Panc1 (cell line): Measurements from ENCODE around the gene ERFL. TPM values are rescaled to one million over a fixed set of nuclear protein-coding genes. Genes with fewer than 3 reads are reported as not detected.

Experiments
- ATAC-seq: fragments of 200-7000 bp; cut with Tn5 transposase; 2 replicates; pipeline ENCODE4 v1.9.1; 2020; ENCODE audit warnings: mild to moderate bottlenecking, moderate library complexity
- BruUV-seq: library from RNA; stranded (reverse); fragments of 400-500 nt; replicated peaks from 2 replicates; lab custom pipeline; 2021; lab: Mats Ljungman, UMichigan
- CTCF ChIA-PET: fragments of 300-600 bp; sonication (Branson Sonifier 250); formaldehyde crosslinking; loops from one replicate; lab custom pipeline; 2022; ENCODE audit warnings: antibody characterized with exemption; lab: Charles Lee
- POLR2A ChIA-PET: fragments of 300-600 bp; sonication (Branson Sonifier 250); formaldehyde crosslinking; loops from one replicate; lab custom pipeline; 2022; ENCODE audit warnings: antibody characterized with exemption; lab: Charles Lee
- DNase-seq: peaks from one replicate; pipeline ENCODE4 v3.0.0-alpha.2; 2010; ENCODE audit warnings: low read depth, low spot score
- H3K27ac ChIP-seq: 2 replicates; pipeline ENCODE4 v1.5.1; 2011; ENCODE audit warnings: mild to moderate bottlenecking, low read length, inconsistent platforms
- H3K27me3 ChIP-seq: fragments of 200-500 bp; sonication (Bioruptor generic); 2 replicates; pipeline ENCODE4 v1.6.0; 2014; ENCODE audit warnings: low read length, inconsistent platforms; ENCODE audit not compliant: control insufficient read depth, insufficient read depth
- H3K36me3 ChIP-seq: fragments of 200-500 bp; sonication (Bioruptor generic); 2 replicates; pipeline ENCODE4 v1.5.1; 2014; ENCODE audit warnings: inconsistent platforms, mild to moderate bottlenecking, low read length, moderate library complexity; ENCODE audit not compliant: control insufficient read depth, insufficient read depth
- H3K4me1 ChIP-seq: 2 replicates; pipeline ENCODE4 v1.5.1; 2011; ENCODE audit warnings: inconsistent platforms, mild to moderate bottlenecking, low read length, moderate library complexity; ENCODE audit not compliant: control insufficient read depth, insufficient read depth
- H3K4me3 ChIP-seq, 2 experiments: 2 replicates each; pipeline ENCODE4 v1.5.1; 2011 to 2012; ENCODE audit warnings: low read depth in 2 of 2, low read length in 2 of 2, mild to moderate bottlenecking in 2 of 2, inconsistent platforms in 1 of 2, moderate library complexity in 1 of 2
- H3K9me3 ChIP-seq: fragments of 200-500 bp; sonication (Bioruptor generic); 2 replicates; pipeline ENCODE4 v1.5.1; 2014; ENCODE audit warnings: low read depth, mild to moderate bottlenecking, inconsistent platforms, low read length, moderate library complexity; ENCODE audit not compliant: control insufficient read depth, insufficient read depth
- CTCF ChIP-seq: fragments of 450-650 bp; IDR thresholded peaks from 2 replicates; pipeline ENCODE4 v1.5.1; 2017; ENCODE audit warnings: mild to moderate bottlenecking
- POLR2AphosphoS5 ChIP-seq: IDR thresholded peaks from 2 replicates; pipeline ENCODE4 v1.6.1; 2012; ENCODE audit warnings: mild to moderate bottlenecking, low read depth, low read length, moderate library complexity
- REST ChIP-seq, 2 experiments: IDR thresholded peaks; 2 replicates each; pipeline ENCODE4 v1.6.1; 2011 to 2012; ENCODE audit warnings: low read depth in 2 of 2, control low read depth in 1 of 2, low read length in 1 of 2, mild to moderate bottlenecking in 1 of 2, moderate library complexity in 1 of 2; ENCODE audit not compliant: insufficient read depth in 1 of 2
- TCF7L2 ChIP-seq: IDR thresholded peaks from 2 replicates; pipeline ENCODE4 v1.6.1; 2011; ENCODE audit warnings: mild to moderate bottlenecking, low read depth, low read length, inconsistent platforms
- in situ Hi-C: cut with HindIII; loops from 2 replicates; pipeline ENCODE4 v1.10.0; 2016; ENCODE audit warnings: low sequenced_read_pairs, low pct_unique_long_range_greater_than_20kb
- intact Hi-C: fragments of 100-400 bp; cut with micrococcal nuclease; formaldehyde crosslinking; loops from one replicate; pipeline ENCODE4 v1.10.0; 2022; ENCODE audit not compliant: unreplicated experiment
- total RNA-seq: library from RNA; stranded (reverse); gene quantifications from one replicate; pipeline ENCODE4 v1.2.1, GENCODE V29; 2021; ENCODE audit not compliant: unreplicated experiment

Gene ERFL
- total RNA-seq, 1 experiment from 2014 or later: 0.18 TPM

GRCh38 chr19:41887711-41888382, 40.4 kb downstream of the ERFL start:
- intact Hi-C loops: loop anchor here (10.0 kb wide), 1 partner anchor 47 kb away; no protein-coding TSS in a partner anchor
- BruUV-seq: no TSS peak
- POLR2A ChIA-PET: no interaction called here

GRCh38 chr19:41886761-41887710, 41.2 kb downstream of the ERFL start:
- no peak for TF ChIP-seq CTCF
- TF ChIP-seq TCF7L2: no peak
- TF ChIP-seq POLR2AphosphoS5: no peak
- no peak for TF ChIP-seq REST (IDR thresholded peaks at IDR 0.05; ENCODE audit: insufficient read depth in 1 of 2, low read depth in 2 of 2, low read length in 1 of 2)
- in situ Hi-C loops (no loop called here), intact Hi-C loops (loop anchor here (10.0 kb wide), 1 partner anchor 48 kb away; no protein-coding TSS in a partner anchor)
- Histone ChIP-seq H3K4me1 (peaks cover 25% of the 10 kb centered on the region), H3K36me3 (no peaks in the 10 kb centered on the region; the same call in 1 of the 2 replicates), H3K27me3 (no peaks in the 10 kb centered on the region), H3K27ac (peak overlapping the region; percentile 51), H3K9me3 (no peaks in the 10 kb centered on the region), H3K4me3 (no peak overlapping the region)
- DNase-seq: no peak
- TSS peak; percentile 36 for BruUV-seq
- no peak for ATAC-seq
- ChIA-PET CTCF (interaction anchor here (0.5 kb wide), 2 partner anchors 363 to 542 kb away, joined by 3 read pairs; no protein-coding TSS in a partner anchor), POLR2A (interaction anchor here (0.6 kb wide), 1 partner anchor 133 kb away, joined by 4 read pairs; no protein-coding TSS in a partner anchor)

More at GRCh38 chr19:41887711-41888382, 40.4 kb downstream of the ERFL start:
- in situ Hi-C loops: no loop called here
- DNase-seq: no peak
- Histone ChIP-seq H3K36me3 (no peaks in the 10 kb centered on the region; the same call in 1 of the 2 replicates), H3K4me1 (peaks cover 25% of the 10 kb centered on the region), H3K27me3 (no peaks in the 10 kb centered on the region), H3K27ac (peak overlapping the region; percentile 34; the same call in 1 of the 2 replicates), H3K4me3 (no peak overlapping the region), H3K9me3 (no peaks in the 10 kb centered on the region)
- CTCF ChIA-PET: interaction anchor here (0.6 kb wide), 1 partner anchor 62 kb away, joined by 5 read pairs; no protein-coding TSS in a partner anchor
- ATAC-seq: peak; percentile 67
- no peak for TF ChIP-seq POLR2AphosphoS5
